DND-41 (cell line): ENCODE measurements around the gene PRICKLE2.

Source experiments
- ATAC-seq: fragments of 200-7000 bp; cut with Tn5 transposase; 3 replicates; pipeline ENCODE4 v1.9.1; 2021; ENCODE audit warnings: low read depth; ENCODE audit not compliant: insufficient read depth
- DNase-seq: peaks from one replicate; pipeline ENCODE4 v3.0.0-alpha.2; 2020
- H2AFZ ChIP-seq: 2 replicates; pipeline ENCODE4 v1.6.0; 2012; ENCODE audit warnings: low read depth, low read length
- H3K27ac ChIP-seq: 2 replicates; pipeline ENCODE4 v1.5.1; 2012; ENCODE audit warnings: low read length, inconsistent platforms
- H3K27me3 ChIP-seq: fragments of 200-600 bp; sonication (generic); 2 replicates; pipeline ENCODE4 v1.6.0; 2012; ENCODE audit warnings: low read length, mild to moderate bottlenecking, inconsistent platforms; ENCODE audit not compliant: insufficient read depth, poor library complexity
- H3K36me3 ChIP-seq: 2 replicates; pipeline ENCODE4 v1.5.1; 2012; ENCODE audit warnings: low read length, inconsistent platforms; ENCODE audit not compliant: insufficient read depth
- H3K4me1 ChIP-seq: 2 replicates; pipeline ENCODE4 v1.5.1; 2012; ENCODE audit warnings: mild to moderate bottlenecking, low read length; ENCODE audit not compliant: insufficient read depth
- H3K4me2 ChIP-seq: 2 replicates; pipeline ENCODE4 v1.6.0; 2012; ENCODE audit warnings: mild to moderate bottlenecking, moderate library complexity, low read length, inconsistent platforms; ENCODE audit not compliant: insufficient read depth
- H3K4me3 ChIP-seq, 2 experiments: fragments of 200-600 bp in 1 of 2; shearing (Covaris generic) in 1 of 2; 2 replicates each; pipeline ENCODE4 v1.5.1; 2012 to 2016; ENCODE audit warnings: inconsistent platforms in 2 of 2, low read length in 2 of 2, mild to moderate bottlenecking in 2 of 2, low read depth in 1 of 2, moderate library complexity in 1 of 2
- H3K79me2 ChIP-seq: 2 replicates; pipeline ENCODE4 v1.6.0; 2012; ENCODE audit warnings: low read length, inconsistent platforms; ENCODE audit not compliant: insufficient read depth
- H3K9ac ChIP-seq: 2 replicates; pipeline ENCODE4 v1.6.0; 2012; ENCODE audit warnings: low read depth, mild to moderate bottlenecking, inconsistent platforms, low read length, moderate library complexity
- H3K9me3 ChIP-seq: 2 replicates; pipeline ENCODE4 v1.5.1; 2012; ENCODE audit warnings: low read length, moderate library complexity, mild to moderate bottlenecking, inconsistent platforms; ENCODE audit not compliant: insufficient read depth, severe bottlenecking
- H4K20me1 ChIP-seq: 2 replicates; pipeline ENCODE4 v1.6.0; 2012; ENCODE audit warnings: low read length; ENCODE audit not compliant: insufficient read depth
- EZH2 ChIP-seq: IDR thresholded peaks from 3 replicates; pipeline ENCODE4 v1.6.1; 2012; ENCODE audit warnings: borderline replicate concordance, low read depth, mild to moderate bottlenecking, moderate library complexity, low read length, inconsistent platforms; ENCODE audit not compliant: severe bottlenecking
- TF ChIP-seq, protein P1 (sequence below): IDR thresholded peaks from 2 replicates; pipeline ENCODE4 v1.5.1; 2012; ENCODE audit warnings: borderline replicate concordance, low read length, moderate library complexity, mild to moderate bottlenecking; ENCODE audit not compliant: poor library complexity, severe bottlenecking; ENCODE audit errors: extremely low read depth

PRICKLE2 gene

DNA sequence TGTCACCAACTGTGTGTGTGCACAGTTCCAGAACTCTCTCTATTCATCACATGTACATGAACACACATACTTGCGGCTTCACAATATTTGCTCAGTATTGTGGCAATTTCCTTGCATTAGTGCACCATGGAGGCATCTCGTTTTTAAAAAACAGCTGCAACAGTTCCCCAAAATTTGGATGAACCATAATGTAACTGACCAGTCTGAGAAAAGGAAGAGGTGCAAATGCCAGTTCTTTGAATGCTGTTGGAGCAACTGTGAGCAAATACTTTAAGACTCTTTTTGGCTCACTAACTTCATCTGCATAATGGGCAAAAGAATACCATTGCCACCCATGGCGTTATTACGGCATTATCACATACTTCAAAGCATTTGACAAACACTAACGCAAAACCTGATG, 163.6 kb downstream of the PRICKLE2 start:
- H3K9ac ChIP-seq: no peak overlapping the region
- no peak overlapping the region for H2AFZ ChIP-seq
- H3K4me3 ChIP-seq: no peak overlapping the region
- no peaks in the 10 kb centered on the region for H3K36me3 ChIP-seq
- H3K79me2 ChIP-seq: no peaks in the 10 kb centered on the region
- H3K4me2 ChIP-seq: no peak overlapping the region
- TF ChIP-seq EZH2: no peak
- TF ChIP-seq, protein P1, sequence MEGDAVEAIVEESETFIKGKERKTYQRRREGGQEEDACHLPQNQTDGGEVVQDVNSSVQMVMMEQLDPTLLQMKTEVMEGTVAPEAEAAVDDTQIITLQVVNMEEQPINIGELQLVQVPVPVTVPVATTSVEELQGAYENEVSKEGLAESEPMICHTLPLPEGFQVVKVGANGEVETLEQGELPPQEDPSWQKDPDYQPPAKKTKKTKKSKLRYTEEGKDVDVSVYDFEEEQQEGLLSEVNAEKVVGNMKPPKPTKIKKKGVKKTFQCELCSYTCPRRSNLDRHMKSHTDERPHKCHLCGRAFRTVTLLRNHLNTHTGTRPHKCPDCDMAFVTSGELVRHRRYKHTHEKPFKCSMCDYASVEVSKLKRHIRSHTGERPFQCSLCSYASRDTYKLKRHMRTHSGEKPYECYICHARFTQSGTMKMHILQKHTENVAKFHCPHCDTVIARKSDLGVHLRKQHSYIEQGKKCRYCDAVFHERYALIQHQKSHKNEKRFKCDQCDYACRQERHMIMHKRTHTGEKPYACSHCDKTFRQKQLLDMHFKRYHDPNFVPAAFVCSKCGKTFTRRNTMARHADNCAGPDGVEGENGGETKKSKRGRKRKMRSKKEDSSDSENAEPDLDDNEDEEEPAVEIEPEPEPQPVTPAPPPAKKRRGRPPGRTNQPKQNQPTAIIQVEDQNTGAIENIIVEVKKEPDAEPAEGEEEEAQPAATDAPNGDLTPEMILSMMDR: no peak
- DNase-seq (no peak), ATAC-seq (no peak)
- no peaks in the 10 kb centered on the region for H3K27me3 ChIP-seq
- H3K27ac ChIP-seq: no peak overlapping the region
- no peaks in the 10 kb centered on the region for H3K4me1 ChIP-seq
- H3K9me3 ChIP-seq: no peaks in the 10 kb centered on the region
- H4K20me1 ChIP-seq: no peaks in the 10 kb centered on the region

DNA sequence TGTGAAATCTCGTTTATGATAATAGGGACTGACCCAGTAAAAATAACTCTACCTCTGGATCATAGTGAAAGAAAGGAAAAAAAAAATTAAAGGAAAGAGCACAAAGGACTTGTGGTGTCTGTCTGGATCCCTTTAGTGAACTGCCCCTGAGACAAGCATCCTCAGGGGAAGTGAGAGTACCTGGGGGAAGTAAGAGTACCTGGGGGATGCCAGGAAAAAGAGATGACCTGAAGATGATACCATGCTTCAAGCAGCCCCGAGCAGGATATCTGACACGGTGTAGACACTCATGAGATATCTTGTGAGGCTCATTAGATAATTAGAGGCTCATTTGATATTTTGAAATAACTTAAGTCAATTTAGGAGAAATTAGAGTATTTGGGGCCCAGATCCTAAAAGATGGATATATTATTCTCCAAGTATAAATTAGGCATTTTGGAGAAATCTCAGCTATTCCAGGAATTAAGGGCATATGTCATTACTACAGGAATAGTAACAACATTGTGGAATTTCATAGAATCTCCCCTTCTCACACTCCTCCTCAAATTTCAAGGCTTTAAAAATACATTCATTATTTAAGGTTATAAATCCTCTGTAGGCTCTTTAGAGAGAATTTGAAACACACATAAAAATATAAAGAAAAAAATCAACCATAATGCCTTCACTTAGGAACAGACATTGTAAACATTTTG, 165.6 kb downstream of the PRICKLE2 start:
- Histone ChIP-seq H3K9me3 (no peaks in the 10 kb centered on the region), H4K20me1 (no peaks in the 10 kb centered on the region), H3K4me2 (no peak overlapping the region), H3K27me3 (no peaks in the 10 kb centered on the region), H3K79me2 (no peaks in the 10 kb centered on the region), H2AFZ (no peak overlapping the region), H3K27ac (no peak overlapping the region), H3K9ac (no peak overlapping the region), H3K36me3 (no peaks in the 10 kb centered on the region), H3K4me1 (no peaks in the 10 kb centered on the region), H3K4me3 (no peak overlapping the region)
- no peak for TF ChIP-seq EZH2
- ATAC-seq (no peak), DNase-seq (no peak)

GRCh38 chr3:64058566-64058965, 166.7 kb downstream of the PRICKLE2 start:
- Histone ChIP-seq H3K27ac (no peak overlapping the region), H2AFZ (no peak overlapping the region), H3K9ac (no peak overlapping the region), H3K4me1 (no peaks in the 10 kb centered on the region), H3K79me2 (no peaks in the 10 kb centered on the region), H4K20me1 (no peaks in the 10 kb centered on the region), H3K36me3 (no peaks in the 10 kb centered on the region), H3K9me3 (no peaks in the 10 kb centered on the region), H3K27me3 (no peaks in the 10 kb centered on the region), H3K4me3 (no peak overlapping the region), H3K4me2 (no peak overlapping the region)
- no peak for ATAC-seq
- DNase-seq: no peak
- TF ChIP-seq, protein P1: no peak
- TF ChIP-seq EZH2: no peak

DNA sequence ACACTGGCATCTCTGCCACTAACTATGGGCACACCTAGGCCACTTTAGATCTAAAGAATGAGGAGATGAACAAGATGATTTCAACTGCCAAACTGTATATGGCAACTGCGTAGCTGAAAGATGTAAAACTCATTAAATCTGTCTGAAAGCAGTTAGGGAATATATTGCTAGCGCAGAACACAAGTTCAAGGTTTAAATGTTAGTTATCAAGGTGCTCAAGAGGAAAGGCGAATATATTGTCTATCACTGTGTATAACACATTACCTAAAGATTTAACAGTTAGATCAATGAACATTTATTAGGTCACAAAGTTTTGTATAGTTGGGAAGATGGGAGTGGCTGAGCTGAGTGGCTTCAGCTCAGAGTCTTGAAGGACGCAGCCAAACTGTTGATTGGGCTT, 168.0 kb downstream of the PRICKLE2 start:
- Histone ChIP-seq H3K9me3 (no peaks in the 10 kb centered on the region), H4K20me1 (no peaks in the 10 kb centered on the region), H3K79me2 (no peaks in the 10 kb centered on the region), H3K4me3 (no peak overlapping the region), H3K9ac (no peak overlapping the region), H3K36me3 (no peaks in the 10 kb centered on the region), H3K27me3 (no peaks in the 10 kb centered on the region), H3K4me1 (no peaks in the 10 kb centered on the region), H2AFZ (no peak overlapping the region), H3K27ac (no peak overlapping the region), H3K4me2 (no peak overlapping the region)
- TF ChIP-seq, protein P1: no peak
- no peak for TF ChIP-seq EZH2
- no peak for ATAC-seq
- DNase-seq: no peak
